Lower leg skin (tissue), 3 donors: ENCODE measurements around the gene ASS1.

Experiments used
- CTCF ChIP-seq, 3 donors: fragments of 450-650 bp; IDR thresholded peaks; one replicate each; pipeline ENCODE4 v1.5.1; 2016; ENCODE audit warnings: antibody characterized with exemption in 3 of 3, mild to moderate bottlenecking in 3 of 3, moderate library complexity in 2 of 3
- POLR2A ChIP-seq, 2 donors: fragments of 450-650 bp; IDR thresholded peaks; one replicate each; pipeline ENCODE4 v1.6.1; 2016 to 2017; ENCODE audit warnings: antibody characterized with exemption in 2 of 2, mild to moderate bottlenecking in 1 of 2, moderate library complexity in 1 of 2

DNA sequence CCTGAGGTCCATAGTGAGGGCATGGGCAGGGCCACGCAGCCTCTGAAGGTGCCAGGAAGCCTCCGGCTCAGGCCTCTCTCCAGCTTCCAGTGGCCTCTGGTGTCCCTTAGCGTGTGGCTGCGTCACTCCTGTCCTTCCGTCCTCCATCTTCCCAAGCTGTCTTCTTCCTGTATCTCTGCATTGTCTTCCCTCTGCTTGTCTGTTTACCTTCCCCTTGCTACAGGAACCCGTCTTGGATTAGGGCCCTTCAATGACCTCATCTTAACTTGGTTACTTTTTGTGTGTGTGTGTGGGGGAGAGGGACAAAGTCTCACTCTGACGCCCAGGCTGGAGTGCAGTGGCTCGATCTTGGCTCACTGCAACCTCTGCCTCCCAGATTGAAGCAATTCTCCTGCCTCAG is 14.4 kb downstream of the ASS1 start:
- TF ChIP-seq POLR2A (IDR thresholded peaks at IDR 0.05) (no peak), CTCF (IDR thresholded peaks at IDR 0.05) (no peak)
